Glomerular endothelial cell (primary cell): Measurements from ENCODE around the gene EPS15. TPM values are rescaled to one million over a fixed set of nuclear protein-coding genes. Genes with fewer than 3 reads are reported as not detected.
"Not testable (repeated sequence)": the region's sequence is repeated elsewhere in the genome, so short reads cannot be mapped to it uniquely, and the experiment has no call there.

Experiments
- DNase-seq: peaks from one replicate; pipeline ENCODE4 v3.0.0-alpha.2; 2011; ENCODE audit warnings: low read depth, low spot score; ENCODE audit errors: extremely low read depth
- total RNA-seq: library from RNA; depleted of rRNA; stranded (reverse); fragments of >200 nt; gene quantifications from 2 replicates; pipeline ENCODE4 v1.2.3, GENCODE V29; 2015

Gene EPS15
- total RNA-seq, 1 donor from 2014 or later = 37.7 TPM

GRCh38 chr1:51474832-51475620 lies 44.0 kb downstream of the EPS15 start:
- DNase-seq = not testable (repeated sequence)

- DNase-seq = no peak
These were observed 45.5 kb downstream of the EPS15 start for GRCh38 chr1:51473331-51474115.

GRCh38 chr1:51472359-51472758 lies 46.7 kb downstream of the EPS15 start:
- DNase-seq = no peak

GRCh38 chr1:51469518-51469917 lies 49.5 kb downstream of the EPS15 start:
- no peak for DNase-seq

- DNase-seq = no peak
These were observed 54.2 kb downstream of the EPS15 start for GRCh38 chr1:51464828-51465227.

GRCh38 chr1:51463561-51463960 lies 55.5 kb downstream of the EPS15 start:
- no peak for DNase-seq

- not testable (repeated sequence) for DNase-seq
These were observed 56.8 kb downstream of the EPS15 start for GRCh38 chr1:51462289-51462688.

GRCh38 chr1:51454554-51454953 lies 64.5 kb downstream of the EPS15 start:
- no peak for DNase-seq

- no peak for DNase-seq
These were observed 66.1 kb downstream of the EPS15 start for GRCh38 chr1:51453010-51453409.

GRCh38 chr1:51448844-51449454 lies 70.1 kb downstream of the EPS15 start:
- DNase-seq = not testable (repeated sequence)

- no peak for DNase-seq
These were observed 73.5 kb downstream of the EPS15 start for GRCh38 chr1:51445351-51446090.

- DNase-seq = no peak
These were observed 74.4 kb downstream of the EPS15 start for GRCh38 chr1:51444534-51445192.

- DNase-seq = no peak
These were observed 75.0 kb downstream of the EPS15 start for GRCh38 chr1:51444096-51444495.

- no peak for DNase-seq
These were observed 75.5 kb downstream of the EPS15 start for GRCh38 chr1:51443555-51443954.

- no peak for DNase-seq
These were observed 76.5 kb downstream of the EPS15 start for GRCh38 chr1:51442616-51443015.

- DNase-seq = no peak
These were observed 76.9 kb downstream of the EPS15 start for GRCh38 chr1:51442198-51442597.

- no peak for DNase-seq
These were observed 79.2 kb downstream of the EPS15 start for GRCh38 chr1:51439895-51440294.

- DNase-seq = no peak
These were observed 80.0 kb downstream of the EPS15 start for GRCh38 chr1:51439053-51439452.

- DNase-seq = not testable (repeated sequence)
These were observed 81.7 kb downstream of the EPS15 start for GRCh38 chr1:51437391-51437790.

- no peak for DNase-seq
These were observed 83.2 kb downstream of the EPS15 start for GRCh38 chr1:51435878-51436277.
